KOPT-K1 (cell line): ENCODE data around the gene ZC3H15.
"Not testable (repeated sequence)": the region's sequence is repeated elsewhere in the genome, so short reads cannot be mapped to it uniquely, and the experiment has no call there.

Experiments
- H3K27ac ChIP-seq: fragments of 200-600 bp; sonication (generic); 2 replicates; pipeline ENCODE4 v1.5.1; 2016; ENCODE audit warnings: antibody characterized with exemption, mild to moderate bottlenecking, low read depth, low read length; ENCODE audit not compliant: poor library complexity, severe bottlenecking
- H3K36me3 ChIP-seq: fragments of 200-600 bp; sonication (generic); 2 replicates; pipeline ENCODE4 v1.5.1; 2017; ENCODE audit warnings: antibody characterized with exemption, mild to moderate bottlenecking, low read length, moderate library complexity; ENCODE audit not compliant: insufficient read depth
- H3K9me3 ChIP-seq: fragments of 200-600 bp; sonication (generic); 2 replicates; pipeline ENCODE4 v1.5.1; 2017; ENCODE audit warnings: antibody characterized with exemption, low read length, mild to moderate bottlenecking; ENCODE audit not compliant: insufficient read depth, poor library complexity, severe bottlenecking

Gene ZC3H15

GRCh38 chr2:186518291-186518690 is 32.2 kb downstream of the ZC3H15 start:
- Histone ChIP-seq H3K9me3 (no peaks in the 10 kb centered on the region), H3K36me3 (peaks cover 53% of the 10 kb centered on the region)

DNA sequence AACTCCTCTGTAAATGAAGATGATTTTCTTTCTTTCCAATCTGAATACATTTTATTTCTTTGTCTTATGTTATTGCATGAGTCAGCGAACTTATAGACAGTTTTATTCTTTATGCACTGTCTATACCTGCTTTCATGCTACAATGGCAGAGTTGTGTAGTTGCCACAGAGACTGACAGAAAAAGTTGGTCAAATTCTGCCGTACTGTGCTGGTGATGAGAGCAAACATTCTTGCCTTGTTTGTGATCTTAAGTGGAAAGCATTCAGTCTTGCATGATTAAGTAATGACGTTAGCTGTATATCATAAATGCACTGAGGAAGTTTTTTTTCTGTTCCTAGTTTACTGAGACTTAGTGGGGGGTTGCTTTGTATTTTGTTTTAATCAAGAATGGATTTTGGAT is 32.9 kb downstream of the ZC3H15 start:
- H3K36me3 ChIP-seq: peaks cover 48% of the 10 kb centered on the region
- H3K9me3 ChIP-seq: no peaks in the 10 kb centered on the region
- no peak overlapping the region for H3K27ac ChIP-seq

More at GRCh38 chr2:186518291-186518690, 32.2 kb downstream of the ZC3H15 start:
- H3K27ac ChIP-seq: no peak overlapping the region

DNA sequence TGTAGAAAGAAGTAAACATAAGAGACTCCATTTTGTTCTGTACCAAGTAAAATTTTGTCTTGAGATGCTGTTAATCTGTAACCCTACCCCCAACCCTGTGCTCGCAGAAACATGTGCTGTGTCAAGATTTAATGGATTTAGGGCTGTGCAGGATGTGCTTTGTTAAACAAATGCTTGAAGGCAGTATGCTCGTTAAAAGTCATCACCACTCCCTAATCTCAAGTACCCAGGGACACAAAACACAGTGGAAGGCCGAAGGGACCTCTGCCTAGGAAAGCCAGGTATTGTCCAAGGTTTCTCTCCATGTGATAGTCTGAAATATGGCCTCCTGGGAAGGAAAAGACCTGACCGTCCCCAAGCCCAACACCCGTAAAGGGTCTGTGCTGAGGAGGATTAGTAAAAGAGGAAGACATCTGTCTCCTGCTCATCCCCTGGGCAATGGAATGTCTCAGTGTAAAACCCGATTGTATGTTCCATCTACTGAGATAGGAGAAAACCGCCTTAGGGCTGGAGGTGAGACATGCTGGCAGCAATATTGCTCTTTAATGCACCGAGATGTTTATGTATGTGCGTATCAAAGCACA is 35.6 kb downstream of the ZC3H15 start:
- peaks cover 35% of the 10 kb centered on the region for H3K36me3 ChIP-seq
- H3K27ac ChIP-seq, H3K9me3 ChIP-seq: not testable (repeated sequence)

GRCh38 chr2:186522450-186522849 is 36.4 kb downstream of the ZC3H15 start:
- H3K27ac ChIP-seq: no peak overlapping the region
- peaks cover 28% of the 10 kb centered on the region for H3K36me3 ChIP-seq
- H3K9me3 ChIP-seq: no peaks in the 10 kb centered on the region

DNA sequence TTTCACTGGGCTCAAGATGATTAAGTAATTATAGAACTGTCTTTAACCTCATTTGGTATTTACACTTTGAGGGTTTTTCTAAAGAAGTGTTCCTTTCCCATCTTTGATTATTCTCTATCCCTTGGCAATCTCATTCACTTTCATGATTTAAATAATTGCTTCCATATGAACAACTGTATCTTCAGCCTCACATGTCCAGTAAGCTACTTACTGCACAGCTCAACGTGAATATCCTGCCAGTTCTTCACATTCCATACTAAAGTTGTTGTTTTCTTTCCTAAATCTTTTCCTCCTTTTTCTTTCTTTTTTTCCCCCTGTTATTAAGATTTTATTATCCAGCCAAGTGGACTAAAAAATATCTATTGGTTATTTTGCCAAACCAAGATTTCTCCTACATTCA is 37.7 kb downstream of the ZC3H15 start:
- Histone ChIP-seq H3K36me3 (peaks cover 15% of the 10 kb centered on the region), H3K9me3 (no peaks in the 10 kb centered on the region), H3K27ac (no peak overlapping the region)

DNA sequence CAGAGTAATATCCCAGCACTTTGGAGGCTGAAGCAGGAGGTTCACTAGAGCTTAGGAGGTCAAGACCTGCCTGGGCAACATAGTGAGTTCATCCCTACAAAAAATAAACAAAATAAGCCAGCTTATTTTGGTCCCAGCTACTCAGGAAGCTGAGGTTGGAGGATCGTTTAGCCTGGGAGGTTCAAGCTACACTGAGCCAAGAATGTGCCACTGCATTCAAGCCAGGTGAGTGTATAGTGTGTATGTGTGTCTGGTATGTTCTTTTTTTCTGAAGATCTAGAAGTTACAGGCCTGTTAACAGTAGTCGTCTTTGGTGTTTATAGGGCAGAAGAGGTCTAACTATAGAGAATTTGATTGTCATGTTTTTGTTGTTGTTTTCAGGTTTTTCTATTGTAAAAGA is 40.2 kb downstream of the ZC3H15 start:
- H3K27ac ChIP-seq: no peak overlapping the region
- H3K36me3 ChIP-seq: peaks cover under 1% of the 10 kb centered on the region
- H3K9me3 ChIP-seq: no peaks in the 10 kb centered on the region

GRCh38 chr2:186530314-186530713 is 44.3 kb downstream of the ZC3H15 start:
- Histone ChIP-seq H3K9me3 (no peaks in the 10 kb centered on the region), H3K36me3 (no peaks in the 10 kb centered on the region), H3K27ac (no peak overlapping the region)

GRCh38 chr2:186531257-186531775 is 45.3 kb downstream of the ZC3H15 start:
- Histone ChIP-seq H3K27ac (no peak overlapping the region), H3K36me3 (no peaks in the 10 kb centered on the region), H3K9me3 (no peaks in the 10 kb centered on the region)

DNA sequence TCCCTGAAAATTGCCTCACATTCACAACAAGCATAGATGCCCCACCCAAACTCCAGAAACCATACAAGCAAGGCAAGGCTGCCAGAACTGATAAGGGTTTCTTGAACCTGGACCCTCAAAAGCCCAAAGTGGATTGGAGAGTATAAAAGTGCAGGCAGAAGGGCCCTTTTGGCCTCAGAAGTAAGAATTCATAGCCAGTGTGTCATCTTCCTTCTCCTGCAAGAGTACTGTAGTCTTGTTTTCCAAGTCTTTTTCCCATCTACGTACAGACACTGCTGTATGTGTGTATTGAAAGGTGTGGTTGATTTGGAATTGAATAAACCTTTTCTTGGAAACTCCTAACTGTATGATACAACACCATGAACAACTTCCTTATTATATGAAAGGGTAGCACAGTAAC is 46.8 kb downstream of the ZC3H15 start:
- no peaks in the 10 kb centered on the region for H3K36me3 ChIP-seq
- no peak overlapping the region for H3K27ac ChIP-seq
- H3K9me3 ChIP-seq: no peaks in the 10 kb centered on the region

DNA sequence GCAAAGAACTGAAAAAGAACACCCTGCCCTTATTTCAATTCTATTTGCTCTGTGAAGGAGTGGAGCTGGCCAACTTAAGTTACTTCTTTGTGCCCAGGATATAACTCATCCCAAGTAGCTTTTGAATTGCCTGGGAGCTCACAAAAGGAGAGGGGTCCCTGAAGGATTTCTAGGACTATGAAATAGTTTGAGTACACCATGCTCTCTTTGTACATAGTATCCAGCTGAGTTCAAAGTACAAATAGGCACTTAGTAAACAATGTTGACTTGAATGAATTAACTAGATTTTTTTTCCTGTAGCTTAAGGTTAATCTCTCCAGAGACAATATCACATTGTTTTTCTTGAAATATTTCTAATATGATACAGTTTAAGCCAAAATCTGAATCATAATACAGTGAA is 47.7 kb downstream of the ZC3H15 start:
- Histone ChIP-seq H3K9me3 (no peaks in the 10 kb centered on the region), H3K36me3 (no peaks in the 10 kb centered on the region), H3K27ac (no peak overlapping the region)

- Histone ChIP-seq H3K27ac (no peak overlapping the region), H3K36me3 (no peaks in the 10 kb centered on the region), H3K9me3 (no peaks in the 10 kb centered on the region)
Measured at GRCh38 chr2:186534406-186534805, 48.3 kb downstream of the ZC3H15 start.

GRCh38 chr2:186535861-186536260 is 49.8 kb downstream of the ZC3H15 start:
- no peaks in the 10 kb centered on the region for H3K36me3 ChIP-seq
- H3K27ac ChIP-seq: no peak overlapping the region
- no peaks in the 10 kb centered on the region for H3K9me3 ChIP-seq

- no peaks in the 10 kb centered on the region for H3K36me3 ChIP-seq
- H3K27ac ChIP-seq: no peak overlapping the region
- H3K9me3 ChIP-seq: no peaks in the 10 kb centered on the region
Measured at GRCh38 chr2:186537019-186537418, 51.0 kb downstream of the ZC3H15 start.

DNA sequence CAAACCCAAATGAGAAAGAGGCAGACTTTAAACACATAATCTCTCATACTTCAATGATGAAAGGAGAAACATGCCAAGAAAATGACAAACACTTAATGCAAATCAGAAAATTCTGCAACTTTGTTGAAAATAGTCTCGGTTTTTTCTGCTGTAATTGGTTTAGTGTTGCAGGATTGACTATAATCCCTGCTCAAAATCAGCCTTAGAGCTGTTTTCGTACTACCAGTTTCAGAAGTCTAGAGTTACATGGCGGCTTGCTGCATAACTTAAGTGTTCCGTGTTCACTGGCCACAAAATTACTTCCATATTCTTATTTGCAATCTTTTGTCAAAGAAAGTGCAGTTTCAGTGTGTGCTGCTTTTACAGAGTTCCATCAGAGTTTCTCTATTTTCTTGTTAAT is 54.9 kb downstream of the ZC3H15 start:
- Histone ChIP-seq H3K36me3 (no peaks in the 10 kb centered on the region), H3K27ac (no peak overlapping the region), H3K9me3 (no peaks in the 10 kb centered on the region)

DNA sequence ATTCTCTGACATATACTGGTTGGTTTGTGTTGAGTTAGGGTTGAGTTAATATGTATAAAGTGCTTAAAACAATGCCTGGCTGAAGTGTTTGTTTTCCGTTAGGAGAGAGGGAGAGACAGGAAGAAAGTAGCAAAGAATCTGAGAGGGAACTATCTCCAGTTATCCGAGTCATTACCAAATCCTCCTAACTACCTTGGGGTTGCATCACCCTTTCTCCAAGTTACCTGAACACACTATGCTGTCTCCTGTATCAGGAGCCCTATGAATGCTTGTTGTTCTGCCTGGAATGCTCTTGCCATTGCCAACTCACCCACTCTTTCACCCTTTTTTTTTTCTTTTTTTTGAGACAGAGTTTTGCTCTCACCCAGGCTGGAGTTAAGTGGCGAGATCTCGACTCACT is 55.9 kb downstream of the ZC3H15 start:
- Histone ChIP-seq H3K27ac (no peak overlapping the region), H3K9me3 (no peaks in the 10 kb centered on the region), H3K36me3 (no peaks in the 10 kb centered on the region)

DNA sequence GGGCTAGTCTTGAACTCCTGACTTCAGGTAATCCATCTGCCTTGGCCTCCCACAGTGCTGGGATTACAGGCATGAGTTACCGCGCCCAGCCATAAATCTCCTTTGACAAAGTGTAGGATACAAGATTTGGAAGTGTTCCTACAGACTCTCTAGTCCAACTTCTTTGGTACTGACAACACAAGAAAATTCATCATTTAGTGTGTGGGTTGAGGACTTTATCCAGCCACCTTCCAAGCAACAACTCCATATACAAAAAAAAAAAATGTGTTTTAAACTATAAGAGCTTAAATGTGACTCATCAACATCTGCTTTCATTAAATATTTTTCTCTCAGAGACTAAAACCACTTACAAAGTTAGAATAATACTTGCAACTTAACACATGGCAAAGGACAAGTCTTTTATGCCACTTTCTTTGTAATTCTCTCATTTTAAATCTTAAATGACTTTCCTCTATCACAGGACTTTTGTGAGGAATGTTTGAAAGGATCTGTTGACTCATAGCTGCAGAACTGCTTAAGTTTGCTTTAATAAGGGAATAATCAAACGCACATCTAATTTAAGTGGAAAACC is 57.6 kb downstream of the ZC3H15 start:
- no peaks in the 10 kb centered on the region for H3K36me3 ChIP-seq
- H3K9me3 ChIP-seq: no peaks in the 10 kb centered on the region
- no peak overlapping the region for H3K27ac ChIP-seq
